ENCODE measurements around the gene GIMAP6. TPM values are rescaled to one million over a fixed set of nuclear protein-coding genes. Genes with fewer than 3 reads are reported as not detected.
"Not testable (repeated sequence)": the region's sequence is repeated elsewhere in the genome, so short reads cannot be mapped to it uniquely, and the experiment has no call there.

GIMAP6 gene
- total RNA-seq (ENCODE audit: unreplicated experiment) = not detected
- long read RNA-seq = 0 reads

DNA sequence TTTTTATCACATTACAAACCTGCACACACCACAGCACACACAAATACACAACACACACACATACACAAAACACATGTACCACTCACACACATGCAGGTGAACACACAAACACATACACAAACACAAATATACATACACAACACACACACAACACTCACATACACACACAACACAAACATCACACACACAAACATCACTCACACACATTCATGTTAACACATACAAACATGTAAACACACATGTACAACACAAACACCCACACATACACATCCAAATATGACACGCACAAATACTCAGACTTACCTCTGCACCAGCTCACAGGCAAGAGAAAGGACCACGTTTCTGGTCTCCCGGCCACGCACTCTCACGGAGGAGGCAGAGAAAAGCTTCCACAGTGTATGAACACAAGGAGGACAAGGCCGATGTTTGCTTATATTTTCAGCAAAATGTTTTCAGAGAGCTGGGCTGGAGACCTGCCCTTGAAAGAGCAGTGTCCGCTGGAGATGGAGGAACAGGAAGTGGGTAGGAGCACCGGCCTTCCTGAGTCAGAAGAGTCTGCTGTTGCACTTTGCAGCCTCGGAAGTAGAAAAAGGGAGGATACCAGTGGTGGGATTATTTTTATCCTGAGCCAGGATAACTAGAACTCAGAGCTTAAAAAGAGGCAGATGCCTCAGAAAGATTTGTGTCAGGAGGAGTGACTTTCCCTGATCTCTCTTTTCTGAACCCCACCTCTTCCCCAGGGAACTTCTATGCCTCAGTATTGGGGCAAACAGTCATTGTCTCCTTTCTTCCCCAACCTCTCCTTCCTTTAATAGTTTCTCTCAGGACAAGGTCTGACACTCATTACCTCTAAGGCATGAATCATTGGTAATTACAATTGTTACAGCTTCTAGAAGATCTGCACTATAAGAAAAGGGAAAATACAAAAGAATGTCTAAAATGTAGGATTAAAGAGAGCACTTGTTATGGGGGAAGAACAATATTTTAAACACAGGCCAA lies at the start of gene GIMAP6:
GIMAP6 (minus strand) TSS at position 520 of the 999 bp plus-strand sequence. CDS start 2,243 bp downstream, outside the sequence.
- TF ChIP-seq, protein P1, sequence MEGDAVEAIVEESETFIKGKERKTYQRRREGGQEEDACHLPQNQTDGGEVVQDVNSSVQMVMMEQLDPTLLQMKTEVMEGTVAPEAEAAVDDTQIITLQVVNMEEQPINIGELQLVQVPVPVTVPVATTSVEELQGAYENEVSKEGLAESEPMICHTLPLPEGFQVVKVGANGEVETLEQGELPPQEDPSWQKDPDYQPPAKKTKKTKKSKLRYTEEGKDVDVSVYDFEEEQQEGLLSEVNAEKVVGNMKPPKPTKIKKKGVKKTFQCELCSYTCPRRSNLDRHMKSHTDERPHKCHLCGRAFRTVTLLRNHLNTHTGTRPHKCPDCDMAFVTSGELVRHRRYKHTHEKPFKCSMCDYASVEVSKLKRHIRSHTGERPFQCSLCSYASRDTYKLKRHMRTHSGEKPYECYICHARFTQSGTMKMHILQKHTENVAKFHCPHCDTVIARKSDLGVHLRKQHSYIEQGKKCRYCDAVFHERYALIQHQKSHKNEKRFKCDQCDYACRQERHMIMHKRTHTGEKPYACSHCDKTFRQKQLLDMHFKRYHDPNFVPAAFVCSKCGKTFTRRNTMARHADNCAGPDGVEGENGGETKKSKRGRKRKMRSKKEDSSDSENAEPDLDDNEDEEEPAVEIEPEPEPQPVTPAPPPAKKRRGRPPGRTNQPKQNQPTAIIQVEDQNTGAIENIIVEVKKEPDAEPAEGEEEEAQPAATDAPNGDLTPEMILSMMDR (IDR thresholded peaks at IDR 0.05; ENCODE audit: partially characterized antibody, unreplicated experiment) = no peak
- no peak for DNase-seq
- Mint-ChIP-seq H3K4me1 (ENCODE audit: low read depth, unreplicated experiment) (no peaks in the 10 kb centered on the region), H3K36me3 (ENCODE audit: unreplicated experiment) (no peaks in the 10 kb centered on the region), H3K27ac (ENCODE audit: unreplicated experiment) (no peak within 1 kb of the TSS), H3K4me3 (ENCODE audit: unreplicated experiment) (no peak within 1 kb of the TSS), H3K27me3 (ENCODE audit: unreplicated experiment) (peaks cover 3% of the 10 kb centered on the region), H3K9me3 (ENCODE audit: unreplicated experiment) (no peaks in the 10 kb centered on the region)

DNA sequence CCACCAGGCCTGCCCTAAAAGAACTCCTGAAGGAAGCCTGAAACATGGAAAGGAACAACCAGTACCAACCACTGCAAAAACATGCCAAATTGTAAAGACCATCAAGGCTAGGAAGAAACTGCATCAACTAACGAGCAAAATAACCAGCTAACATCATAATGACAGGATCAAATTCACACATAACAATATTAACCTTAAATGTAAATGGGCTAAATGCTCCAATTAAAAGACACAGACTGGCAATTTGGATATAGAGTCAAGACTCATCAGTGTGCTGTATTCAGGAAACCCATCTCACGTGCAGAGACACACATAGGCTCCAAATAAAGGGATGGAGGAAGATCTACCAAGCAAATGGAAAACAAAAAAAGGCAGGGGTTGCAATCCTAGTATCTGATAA lies 48.2 kb upstream of the GIMAP6 start:
- H3K36me3 Mint-ChIP-seq (ENCODE audit: unreplicated experiment); H3K9me3 Mint-ChIP-seq (ENCODE audit: unreplicated experiment); H3K4me3 Mint-ChIP-seq (ENCODE audit: unreplicated experiment); H3K27ac Mint-ChIP-seq (ENCODE audit: unreplicated experiment); H3K27me3 Mint-ChIP-seq (ENCODE audit: unreplicated experiment); H3K4me1 Mint-ChIP-seq (ENCODE audit: low read depth, unreplicated experiment); DNase-seq: not testable (repeated sequence)

DNA sequence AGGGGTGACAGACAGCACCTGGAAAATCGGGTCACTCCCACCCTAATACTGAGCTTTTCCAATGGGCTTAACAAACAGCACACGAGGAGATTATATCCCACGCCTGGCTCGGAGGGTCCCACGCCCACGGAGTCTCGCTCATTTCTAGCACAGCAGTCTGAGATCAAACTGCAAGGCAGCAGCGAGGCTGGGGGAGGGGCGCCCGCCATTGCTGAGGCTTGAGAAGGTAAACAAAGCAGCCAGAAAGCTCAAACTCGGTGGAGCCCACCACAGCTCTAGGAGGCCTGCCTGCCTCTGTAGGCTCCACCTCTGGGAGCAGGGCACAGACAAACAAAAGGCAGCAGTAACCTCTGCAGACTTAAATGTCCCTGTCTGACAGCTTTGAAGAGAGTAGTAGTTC lies 46.4 kb upstream of the GIMAP6 start:
- H3K36me3 Mint-ChIP-seq (ENCODE audit: unreplicated experiment) = not testable (repeated sequence)

DNA sequence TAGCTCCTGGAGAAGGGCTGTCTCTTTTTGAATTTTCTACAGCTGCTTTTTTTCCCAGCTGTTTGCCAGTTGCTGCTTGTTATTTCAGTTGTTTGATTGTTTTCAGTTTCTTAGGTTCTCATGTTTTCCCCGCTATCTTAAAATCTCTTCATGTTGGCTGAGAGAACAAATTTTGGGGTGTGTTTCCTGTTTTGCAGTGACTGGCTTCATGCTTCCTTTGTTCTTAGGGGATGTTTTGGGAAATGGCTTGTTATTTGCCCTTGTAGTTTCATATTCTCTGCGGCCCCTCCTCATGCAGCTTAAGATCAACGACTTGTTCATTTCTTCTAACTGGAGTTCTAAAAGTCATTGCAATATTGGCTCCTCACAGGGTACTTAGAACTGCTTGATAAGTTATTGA lies 44.7 kb upstream of the GIMAP6 start:
- not testable (repeated sequence) for H3K4me3 Mint-ChIP-seq (ENCODE audit: unreplicated experiment); H3K4me1 Mint-ChIP-seq (ENCODE audit: low read depth, unreplicated experiment); H3K9me3 Mint-ChIP-seq (ENCODE audit: unreplicated experiment); H3K36me3 Mint-ChIP-seq (ENCODE audit: unreplicated experiment); H3K27ac Mint-ChIP-seq (ENCODE audit: unreplicated experiment); H3K27me3 Mint-ChIP-seq (ENCODE audit: unreplicated experiment); DNase-seq

More for the DNA sequence above, 46.4 kb upstream of the GIMAP6 start:
- not testable (repeated sequence) for H3K27me3 Mint-ChIP-seq (ENCODE audit: unreplicated experiment); H3K9me3 Mint-ChIP-seq (ENCODE audit: unreplicated experiment); H3K4me1 Mint-ChIP-seq (ENCODE audit: low read depth, unreplicated experiment); H3K4me3 Mint-ChIP-seq (ENCODE audit: unreplicated experiment); DNase-seq; H3K27ac Mint-ChIP-seq (ENCODE audit: unreplicated experiment)

DNA sequence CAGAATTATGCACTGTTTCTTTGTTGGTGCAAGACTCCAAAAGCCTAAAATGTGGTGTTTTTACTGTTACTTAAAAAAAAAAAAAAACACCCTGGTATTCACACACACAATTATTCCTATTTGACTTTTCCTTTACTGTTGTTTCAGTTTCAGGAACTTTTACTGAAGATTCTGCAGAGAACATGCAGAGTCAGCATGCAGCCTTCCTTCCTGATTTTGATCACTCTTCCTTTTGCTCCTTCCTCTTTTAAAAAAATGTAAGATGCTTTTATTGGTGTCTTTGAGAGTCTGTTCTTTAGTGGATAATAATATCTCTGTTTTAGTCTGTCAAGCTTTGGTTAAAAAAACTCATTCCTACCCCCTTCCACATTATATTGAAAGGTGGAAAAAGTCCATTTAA lies 44.1 kb upstream of the GIMAP6 start:
- H3K9me3 Mint-ChIP-seq (ENCODE audit: unreplicated experiment); H3K27ac Mint-ChIP-seq (ENCODE audit: unreplicated experiment); H3K4me3 Mint-ChIP-seq (ENCODE audit: unreplicated experiment); DNase-seq; H3K4me1 Mint-ChIP-seq (ENCODE audit: low read depth, unreplicated experiment); H3K27me3 Mint-ChIP-seq (ENCODE audit: unreplicated experiment); H3K36me3 Mint-ChIP-seq (ENCODE audit: unreplicated experiment): not testable (repeated sequence)

DNA sequence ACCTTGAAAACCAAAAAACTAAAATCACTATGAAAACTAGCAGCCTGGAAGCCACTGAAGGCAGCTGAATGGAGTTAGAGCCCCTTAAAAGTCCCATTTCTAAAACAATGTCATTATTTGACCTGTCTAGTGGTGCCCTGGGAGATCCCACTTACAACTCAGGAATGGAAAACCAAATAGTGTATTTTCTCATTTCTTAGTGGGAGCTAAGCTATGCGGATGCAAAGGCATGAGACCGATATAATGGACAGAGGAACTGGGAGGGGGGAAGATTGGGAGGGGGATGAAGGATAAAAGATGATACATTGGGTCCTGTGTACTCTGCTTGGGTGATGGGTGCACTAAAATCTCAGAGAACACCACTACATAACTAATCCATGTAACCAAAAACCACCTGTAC lies 43.5 kb upstream of the GIMAP6 start:
- H3K9me3 Mint-ChIP-seq (ENCODE audit: unreplicated experiment) = peaks cover 2% of the 10 kb centered on the region
- H3K27me3 Mint-ChIP-seq (ENCODE audit: unreplicated experiment) = peaks cover 2% of the 10 kb centered on the region
- no peaks in the 10 kb centered on the region for H3K36me3 Mint-ChIP-seq (ENCODE audit: unreplicated experiment)
- TF ChIP-seq, protein P1 (IDR thresholded peaks at IDR 0.05; ENCODE audit: partially characterized antibody, unreplicated experiment) = no peak
- no peak for DNase-seq
- H3K4me3 Mint-ChIP-seq (ENCODE audit: unreplicated experiment) = no peak overlapping the region
- H3K27ac Mint-ChIP-seq (ENCODE audit: unreplicated experiment) = no peak overlapping the region
- H3K4me1 Mint-ChIP-seq (ENCODE audit: low read depth, unreplicated experiment) = no peaks in the 10 kb centered on the region

DNA sequence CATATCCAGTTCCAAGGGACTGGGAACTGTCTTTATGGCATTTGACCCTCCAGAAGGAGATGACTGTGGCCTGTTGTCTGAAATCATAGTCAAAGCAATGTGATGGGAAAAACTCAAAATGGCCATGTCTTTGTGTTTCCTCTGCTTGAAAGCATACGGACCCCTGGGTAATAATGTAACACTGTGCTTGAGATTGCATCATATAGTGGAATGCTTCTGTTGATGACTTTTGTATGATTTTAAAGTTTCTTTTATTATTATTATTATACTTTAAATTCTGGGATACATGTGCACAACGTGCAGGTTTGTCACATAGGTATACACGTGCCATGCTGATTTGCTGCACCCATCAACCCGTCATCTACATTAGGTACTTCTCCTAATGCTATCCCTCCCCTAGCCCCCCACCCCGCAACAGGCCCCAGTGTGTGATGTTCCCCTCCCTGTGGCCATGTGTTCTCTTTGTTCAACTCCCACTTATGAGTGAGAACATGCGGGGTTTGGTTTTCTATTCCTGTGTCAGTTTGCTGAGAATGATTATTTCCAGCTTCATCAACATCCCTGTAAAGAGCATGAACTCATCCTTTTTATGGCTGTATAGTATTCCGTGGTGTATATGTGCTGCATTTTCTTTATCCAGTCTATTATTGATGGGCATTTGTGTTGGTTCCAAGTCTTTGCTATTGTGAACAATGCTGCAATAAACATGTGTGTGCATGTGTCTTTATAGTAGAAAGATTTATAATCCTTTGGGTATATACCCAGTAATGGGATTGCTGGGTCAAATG lies 39.8 kb upstream of the GIMAP6 start:
- H3K27ac Mint-ChIP-seq (ENCODE audit: unreplicated experiment); DNase-seq; H3K4me1 Mint-ChIP-seq (ENCODE audit: low read depth, unreplicated experiment); H3K9me3 Mint-ChIP-seq (ENCODE audit: unreplicated experiment); H3K36me3 Mint-ChIP-seq (ENCODE audit: unreplicated experiment); H3K27me3 Mint-ChIP-seq (ENCODE audit: unreplicated experiment); H3K4me3 Mint-ChIP-seq (ENCODE audit: unreplicated experiment): not testable (repeated sequence)
